Esophagus muscularis mucosa (tissue), 4 donors: ENCODE results near the gene SDK2. TPM values are rescaled to one million over a fixed set of nuclear protein-coding genes. Genes with fewer than 3 reads are reported as not detected.

ENCODE experiments used
- DNase-seq: peaks from one replicate; pipeline ENCODE4 v3.0.0-alpha.2; 2017; ENCODE audit errors: extremely low spot score
- H3K27ac ChIP-seq, 4 donors: fragments of 200-600 bp; sonication (generic); replicated peaks in 1 of 4; 1 replicate in 3 of 4; 2 replicates in 1 of 4; pipeline ENCODE4 v1.5.1; 2016 to 2019; ENCODE audit warnings: mild to moderate bottlenecking in 1 of 4
- H3K27me3 ChIP-seq, 4 donors: fragments of 200-600 bp; sonication (generic); one replicate each; pipeline versions ENCODE4 v1.5.1 to v1.6.0; 2016 to 2019
- H3K36me3 ChIP-seq, 4 donors: fragments of 200-600 bp; sonication (generic); one replicate each; pipeline ENCODE4 v1.5.1; 2016 to 2019
- H3K4me1 ChIP-seq, 4 donors: fragments of 200-600 bp; sonication (generic); one replicate each; pipeline ENCODE4 v1.5.1; 2016 to 2019
- H3K4me3 ChIP-seq, 4 donors: fragments of 200-600 bp; sonication (generic); 1 replicate in 2 of 4; 2 replicates in 2 of 4; pipeline ENCODE4 v1.5.1; 2016 to 2019; ENCODE audit warnings: mild to moderate bottlenecking in 4 of 4, moderate library complexity in 1 of 4
- H3K9me3 ChIP-seq, 4 donors: fragments of 200-600 bp; sonication (generic); 1 replicate in 3 of 4; 2 replicates in 1 of 4; pipeline ENCODE4 v1.5.1; 2016 to 2019
- CTCF ChIP-seq, 3 experiments: fragments of 200-600 bp in 2 of 3; fragments of 450-650 bp in 1 of 3; sonication (generic) in 2 of 3; IDR thresholded peaks; one replicate each; pipeline ENCODE4 v1.5.1; 2017 to 2019; ENCODE audit warnings: antibody characterized with exemption in 3 of 3, mild to moderate bottlenecking in 2 of 3, moderate library complexity in 1 of 3
- EP300 ChIP-seq: sonication (generic); formaldehyde crosslinking; IDR thresholded peaks from one replicate; pipeline ENCODE4 v1.6.1; 2017; ENCODE audit warnings: antibody characterized with exemption
- POLR2A ChIP-seq: fragments of 450-650 bp; IDR thresholded peaks from one replicate; pipeline ENCODE4 v1.6.1; 2017; ENCODE audit warnings: antibody characterized with exemption, moderate library complexity, mild to moderate bottlenecking, low read depth
- POLR2AphosphoS5 ChIP-seq, 2 donors: sonication (generic); formaldehyde crosslinking; IDR thresholded peaks; one replicate each; pipeline ENCODE4 v1.6.1; 2017; ENCODE audit warnings: antibody characterized with exemption in 2 of 2
- WGBS: methylation state at CpG from one replicate; pipeline ENCODE4 v1.1.5; 2018; 5-methylcytosine and 5-hydroxymethylcytosine counted together
- intact Hi-C: fragments of 100-400 bp; cut with DNase I; formaldehyde crosslinking; loops from one replicate; pipeline ENCODE4 v1.15.1; 2023
- total RNA-seq, 4 donors: library from RNA; depleted of rRNA; stranded (reverse); fragments of >200 nt; gene quantifications; one replicate each; pipeline versions ENCODE4 v1.1.0 to v1.2.1, GENCODE V29; 2016

SDK2 gene
- total RNA-seq, 4 donors from 2014 or later, result 0.42 to 2.0 (median 1.2) TPM

- no peaks in the 10 kb centered on the region for H3K36me3 ChIP-seq
- WGBS, result 87% methylated on average over 12 of the region's 13 CpGs
These were observed 88.9 kb downstream of the SDK2 start for GRCh38 chr17:73555199-73555960.

GRCh38 chr17:73554498-73554897 lies 89.7 kb downstream of the SDK2 start:
- Histone ChIP-seq H3K9me3 (no peaks in the 10 kb centered on the region), H3K27me3 (peaks cover 0 to 65% (median 0%) of the 10 kb centered on the region in 4 donors), H3K27ac (no peak overlapping the region), H3K4me3 (no peak overlapping the region), H3K36me3 (no peaks in the 10 kb centered on the region), H3K4me1 (no peaks in the 10 kb centered on the region)
- intact Hi-C loops, result no loop called here
- DNase-seq, result no peak
- no peak for TF ChIP-seq EP300
- no peak for TF ChIP-seq POLR2A
- TF ChIP-seq POLR2AphosphoS5 (IDR thresholded peaks at IDR 0.05), result no peak
- TF ChIP-seq CTCF (IDR thresholded peaks at IDR 0.05), result no peak

More at GRCh38 chr17:73555199-73555960, 88.9 kb downstream of the SDK2 start:
- no peak for DNase-seq
- Histone ChIP-seq H3K27ac (no peak overlapping the region), H3K9me3 (no peaks in the 10 kb centered on the region), H3K27me3 (peaks cover 0 to 68% (median 2%) of the 10 kb centered on the region in 4 donors), H3K4me3 (no peak overlapping the region), H3K4me1 (no peaks in the 10 kb centered on the region)
- intact Hi-C loops, result no loop called here
- TF ChIP-seq POLR2A, result no peak
- no peak for TF ChIP-seq POLR2AphosphoS5 (IDR thresholded peaks at IDR 0.05)
- no peak for TF ChIP-seq CTCF (IDR thresholded peaks at IDR 0.05)
- TF ChIP-seq EP300, result no peak

DNA sequence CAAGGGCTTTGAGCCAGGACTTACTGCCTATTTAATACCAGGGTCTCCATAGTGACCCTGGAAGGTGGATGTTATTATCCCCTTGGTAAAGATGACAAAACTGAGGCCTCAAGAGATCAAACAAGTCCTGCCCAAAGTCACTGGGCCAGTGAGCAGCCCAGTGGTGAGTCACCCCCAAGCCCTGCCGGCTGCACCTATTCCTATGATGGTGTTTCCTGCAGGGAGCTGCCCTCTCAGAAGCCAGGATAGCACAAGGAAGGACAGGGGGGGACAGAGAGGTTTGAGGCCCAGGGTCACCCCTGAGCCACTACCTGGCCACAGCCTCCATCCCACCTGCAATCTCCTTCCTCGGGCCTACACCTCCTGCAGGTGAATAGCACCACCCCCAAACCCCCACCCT lies 90.9 kb downstream of the SDK2 start:
- no peak overlapping the region for H3K27ac ChIP-seq
- TF ChIP-seq POLR2A (no peak), POLR2AphosphoS5 (IDR thresholded peaks at IDR 0.05) (no peak), CTCF (IDR thresholded peaks at IDR 0.05) (no peak), EP300 (no peak)
- WGBS, result 86% methylated on average over 1 of the region's 2 CpGs
- no peaks in the 10 kb centered on the region for H3K9me3 ChIP-seq
- H3K4me3 ChIP-seq, result no peak overlapping the region
- no peaks in the 10 kb centered on the region for H3K4me1 ChIP-seq
- intact Hi-C loops, result no loop called here
- peaks cover 0 to 74% (median 0%) of the 10 kb centered on the region in 4 donors for H3K27me3 ChIP-seq
- no peak for DNase-seq
- no peaks in the 10 kb centered on the region for H3K36me3 ChIP-seq

DNA sequence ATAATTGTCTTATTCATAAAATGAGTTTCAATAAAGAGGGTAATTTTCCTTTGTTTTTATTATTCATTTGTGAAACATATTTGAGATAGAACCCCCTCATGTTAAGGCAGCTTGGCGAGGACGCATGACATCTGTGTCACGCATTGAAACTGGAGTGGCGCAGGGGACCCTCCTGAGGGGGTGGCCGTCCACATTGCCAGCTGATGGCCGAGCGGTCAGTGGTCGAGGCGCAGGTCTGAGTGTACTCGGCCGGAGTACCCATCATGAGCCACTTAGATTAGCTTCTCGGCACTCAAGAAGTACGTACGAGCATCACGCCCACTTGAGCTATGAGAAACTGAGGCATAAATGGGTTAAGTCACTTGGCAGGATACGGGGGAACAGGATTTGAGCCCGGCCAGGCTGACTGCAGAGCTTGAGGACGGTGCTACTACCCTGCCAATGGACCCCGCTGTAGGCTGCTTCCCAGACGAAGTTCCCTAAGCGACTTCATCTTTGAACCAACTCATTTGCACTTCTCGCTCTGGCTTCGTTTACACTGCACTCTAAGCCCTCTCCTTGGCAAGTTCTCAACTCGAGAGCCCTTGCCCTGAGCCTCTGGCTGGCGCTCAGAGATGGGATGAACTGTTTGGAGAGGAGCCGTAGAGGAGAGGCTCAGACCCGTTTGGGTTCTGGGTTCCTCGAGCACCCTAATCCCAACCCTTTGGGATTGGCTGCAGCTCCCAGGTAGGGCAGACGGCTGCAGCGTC lies 91.8 kb downstream of the SDK2 start:
- WGBS, result 80% methylated on average over 29 of the region's 30 CpGs
- intact Hi-C loops, result no loop called here
- TF ChIP-seq POLR2A (no peak), EP300 (no peak)
- H3K4me1 ChIP-seq, result no peaks in the 10 kb centered on the region
- no peak overlapping the region for H3K4me3 ChIP-seq
- H3K27me3 ChIP-seq, result peaks cover 0 to 71% (median 0%) of the 10 kb centered on the region in 4 donors
- H3K27ac ChIP-seq, result no peak overlapping the region
- no peak for DNase-seq
- no peaks in the 10 kb centered on the region for H3K9me3 ChIP-seq
- no peaks in the 10 kb centered on the region for H3K36me3 ChIP-seq

DNA sequence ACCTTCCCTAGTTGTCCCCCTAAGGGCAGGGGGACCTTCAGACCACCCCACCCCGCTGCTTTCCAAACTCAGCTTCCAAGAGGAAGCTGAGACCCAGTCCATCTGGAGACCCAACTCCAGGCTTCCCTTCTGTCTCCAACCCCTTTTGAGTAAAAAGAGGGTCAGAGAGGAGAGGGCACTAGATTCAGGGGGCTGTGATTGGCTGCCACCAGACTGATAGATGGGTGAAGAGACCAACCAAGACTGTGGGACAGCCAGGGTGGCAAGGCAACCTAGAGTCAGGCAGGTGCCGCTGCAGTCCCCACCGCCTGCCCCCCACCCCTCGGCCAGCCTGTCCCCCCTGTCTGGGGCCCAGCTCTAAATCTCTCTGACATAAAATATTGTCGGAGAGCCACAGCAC lies 92.5 kb downstream of the SDK2 start:
- Histone ChIP-seq H3K27ac (no peak overlapping the region), H3K27me3 (peaks cover 0 to 71% (median 0%) of the 10 kb centered on the region in 4 donors), H3K36me3 (no peaks in the 10 kb centered on the region), H3K9me3 (no peaks in the 10 kb centered on the region), H3K4me1 (no peaks in the 10 kb centered on the region), H3K4me3 (no peak overlapping the region)
- no peak for DNase-seq
- intact Hi-C loops, result no loop called here
- TF ChIP-seq POLR2AphosphoS5 (IDR thresholded peaks at IDR 0.05), result no peak
- no peak for TF ChIP-seq POLR2A
- TF ChIP-seq CTCF (IDR thresholded peaks at IDR 0.05), result no peak
- TF ChIP-seq EP300, result no peak
- 70% methylated on average over 5 of the region's 5 CpGs for WGBS
